NCI-H1092 treated with DMSO at 0.1 percent for 48 hours (cell line): ENCODE measurements around the gene DACH2.
A peak's percentile ranks its signal among the peaks of the same experiment; 100 is the strongest.
"Not testable (repeated sequence)": the region's sequence is repeated elsewhere in the genome, so short reads cannot be mapped to it uniquely, and the experiment has no call there.

Experiments
- DNase-seq: peaks from one replicate; lab custom pipeline; 2025; lab: John Stamatoyannopoulos, UW

DACH2 gene

GRCh38 chrX:86148024-86148511 is at the start of gene DACH2:
DACH2 (plus strand) TSS chrX:86148451.
- DNase-seq = peak; percentile 54

- DNase-seq = no peak
These were observed 45.9 kb upstream of the DACH2 start for GRCh38 chrX:86102341-86102740.

GRCh38 chrX:86103061-86103460 is 45.2 kb upstream of the DACH2 start:
- DNase-seq = no peak

GRCh38 chrX:86104526-86104925 is 43.7 kb upstream of the DACH2 start:
- DNase-seq = no peak

GRCh38 chrX:86121916-86122315 is 26.3 kb upstream of the DACH2 start:
- DNase-seq = no peak

GRCh38 chrX:86133761-86134160 is 14.5 kb upstream of the DACH2 start:
- DNase-seq = peak; percentile 20

GRCh38 chrX:86137071-86137470 is 11.2 kb upstream of the DACH2 start:
- DNase-seq = no peak

GRCh38 chrX:86141786-86142185 is 6.5 kb upstream of the DACH2 start:
- DNase-seq = no peak

GRCh38 chrX:86146102-86146501 is 2.1 kb upstream of the DACH2 start:
- no peak for DNase-seq

GRCh38 chrX:86148594-86148993 is 343 bp downstream of the DACH2 start:
- no peak for DNase-seq

GRCh38 chrX:86149119-86149518 is 868 bp downstream of the DACH2 start:
- no peak for DNase-seq

- no peak for DNase-seq
These were observed 6.3 kb downstream of the DACH2 start for GRCh38 chrX:86154553-86154952.

- no peak for DNase-seq
These were observed 23.1 kb downstream of the DACH2 start for GRCh38 chrX:86171366-86171765.

GRCh38 chrX:86178906-86179305 is 30.7 kb downstream of the DACH2 start:
- DNase-seq = no peak

GRCh38 chrX:86181325-86181724 is 33.1 kb downstream of the DACH2 start:
- not testable (repeated sequence) for DNase-seq

GRCh38 chrX:86192827-86193226 is 44.6 kb downstream of the DACH2 start:
- DNase-seq = no peak

GRCh38 chrX:86194758-86195157 is 46.5 kb downstream of the DACH2 start:
- DNase-seq = no peak

- no peak for DNase-seq
These were observed 47.1 kb downstream of the DACH2 start for GRCh38 chrX:86195343-86195742.

- DNase-seq = no peak
These were observed 49.6 kb downstream of the DACH2 start for GRCh38 chrX:86197815-86198214.

- no peak for DNase-seq
These were observed 62.5 kb downstream of the DACH2 start for GRCh38 chrX:86210772-86211171.

- no peak for DNase-seq
These were observed 67.0 kb downstream of the DACH2 start for GRCh38 chrX:86215260-86215659.

- no peak for DNase-seq
These were observed 89.2 kb downstream of the DACH2 start for GRCh38 chrX:86237482-86237881.

- DNase-seq = no peak
These were observed 93.3 kb downstream of the DACH2 start for GRCh38 chrX:86241547-86241946.

GRCh38 chrX:86263526-86263925 is 115.3 kb downstream of the DACH2 start:
- DNase-seq = no peak

- no peak for DNase-seq
These were observed 147.0 kb downstream of the DACH2 start for GRCh38 chrX:86295293-86295692.
